HG02852 (cell line): ENCODE results near the gene CPEB3.
A peak's percentile ranks its signal among the peaks of the same experiment; 100 is the strongest.
"Not testable (repeated sequence)": the region's sequence is repeated elsewhere in the genome, so short reads cannot be mapped to it uniquely, and the experiment has no call there.

Experiments used
- ATAC-seq: cut with Tn5 transposase; IDR thresholded peaks from one replicate; pipeline ENCODE4 v1.9.1; 2021; ENCODE audit warnings: mild to moderate bottlenecking, moderate library complexity; ENCODE audit not compliant: unreplicated experiment

Gene CPEB3

GRCh38 chr10:92216608-92217007 lies 74.3 kb downstream of the CPEB3 start:
- not testable (repeated sequence) for ATAC-seq

- not testable (repeated sequence) for ATAC-seq
Observed at GRCh38 chr10:92215222-92215621, 75.7 kb downstream of the CPEB3 start.

- ATAC-seq: no peak
Observed at GRCh38 chr10:92213049-92213448, 77.8 kb downstream of the CPEB3 start.

- no peak for ATAC-seq
Observed at GRCh38 chr10:92208736-92209135, 82.1 kb downstream of the CPEB3 start.

GRCh38 chr10:92208157-92208720 lies 82.6 kb downstream of the CPEB3 start:
- ATAC-seq: no peak

GRCh38 chr10:92207061-92207460 lies 83.8 kb downstream of the CPEB3 start:
- no peak for ATAC-seq

GRCh38 chr10:92203919-92204623 lies 86.8 kb downstream of the CPEB3 start:
- no peak for ATAC-seq

- no peak for ATAC-seq
Observed at GRCh38 chr10:92202536-92202935, 88.3 kb downstream of the CPEB3 start.

- ATAC-seq: no peak
Observed at GRCh38 chr10:92200564-92200963, 90.3 kb downstream of the CPEB3 start.

GRCh38 chr10:92187101-92187500 lies 103.8 kb downstream of the CPEB3 start:
- peak; percentile 65 for ATAC-seq

- no peak for ATAC-seq
Observed at GRCh38 chr10:92184977-92185376, 105.9 kb downstream of the CPEB3 start.

- no peak for ATAC-seq
Observed at GRCh38 chr10:92183199-92183598, 107.7 kb downstream of the CPEB3 start.

GRCh38 chr10:92181575-92181974 lies 109.3 kb downstream of the CPEB3 start:
- ATAC-seq: no peak

- ATAC-seq: no peak
Observed at GRCh38 chr10:92180399-92180798, 110.5 kb downstream of the CPEB3 start.

- no peak for ATAC-seq
Observed at GRCh38 chr10:92177546-92177945, 113.3 kb downstream of the CPEB3 start.

GRCh38 chr10:92175164-92175563 lies 115.7 kb downstream of the CPEB3 start:
- ATAC-seq: no peak

GRCh38 chr10:92173996-92174395 lies 116.9 kb downstream of the CPEB3 start:
- no peak for ATAC-seq

GRCh38 chr10:92164036-92164696 lies 126.7 kb downstream of the CPEB3 start:
- ATAC-seq: no peak

GRCh38 chr10:92162541-92162940 lies 128.3 kb downstream of the CPEB3 start:
- ATAC-seq: no peak

- ATAC-seq: no peak
Observed at GRCh38 chr10:92156874-92157773, 133.8 kb downstream of the CPEB3 start.

- ATAC-seq: no peak
Observed at GRCh38 chr10:92150823-92151222, 140.1 kb downstream of the CPEB3 start.
